HCT116 (cell line): ENCODE results near the gene CUL9. TPM values are rescaled to one million over a fixed set of nuclear protein-coding genes. Genes with fewer than 3 reads are reported as not detected.

Source experiments
- ATAC-seq: fragments of 200-7000 bp; cut with Tn5 transposase; 2 replicates; pipeline ENCODE4 v1.9.1; 2020; ENCODE audit warnings: mild to moderate bottlenecking, moderate library complexity
- BruUV-seq: library from RNA; stranded (reverse); fragments of 400-500 nt; replicated peaks from 2 replicates; lab custom pipeline; 2021; lab: Mats Ljungman, UMichigan
- CTCF ChIA-PET: fragments of 300-600 bp; sonication (Branson Sonifier 250); formaldehyde crosslinking; loops from one replicate; lab custom pipeline; 2021; ENCODE audit warnings: antibody characterized with exemption; lab: Charles Lee
- POLR2A ChIA-PET: fragments of 300-600, 350-600 bp; sonication (Branson Sonifier 250); formaldehyde crosslinking; loops from one replicate; lab custom pipeline; 2021; ENCODE audit warnings: antibody characterized with exemption; lab: Charles Lee
- RAD21 ChIA-PET, 2 experiments: fragments of 300-600 bp; sonication (Branson Sonifier 250); formaldehyde crosslinking; loops; one replicate each; lab custom pipeline; 2023; ENCODE audit warnings: low total read pairs in 2 of 2; ENCODE audit not compliant: uncharacterized antibody in 2 of 2, unreplicated experiment in 2 of 2, low non-redundant PET in 1 of 2; lab: Charles Lee
- DNase-seq: peaks from one replicate; pipeline ENCODE4 v3.0.0-alpha.2; 2010; ENCODE audit warnings: low read depth, low spot score
- H2AFZ ChIP-seq: fragments of 200-600 bp; shearing (Covaris generic), sonication (generic); 2 replicates; pipeline ENCODE4 v1.6.1; 2017; ENCODE audit warnings: low read depth, mixed run types, mixed read lengths, antibody characterized with exemption, low read length; ENCODE audit not compliant: poor library complexity, severe bottlenecking
- H3K27ac ChIP-seq: 2 replicates; pipeline ENCODE4 v1.5.1; 2012; ENCODE audit warnings: low read depth, low read length
- H3K27me3 ChIP-seq: fragments of 200-600 bp; sonication (generic); 2 replicates; pipeline ENCODE4 v1.6.1; 2016; ENCODE audit warnings: mixed run types, low read length, mixed read lengths; ENCODE audit not compliant: insufficient read depth
- H3K36me3 ChIP-seq, 2 experiments: fragments of 200-500 bp in 1 of 2; fragments of 200-600 bp in 1 of 2; sonication (Bioruptor generic) in 1 of 2; sonication (generic) in 1 of 2; 2 replicates each; pipeline versions ENCODE4 v1.5.1 to v1.6.1; 2014 to 2016; ENCODE audit warnings: low read length in 2 of 2, inconsistent platforms in 1 of 2, mixed read lengths in 1 of 2, mixed run types in 1 of 2; ENCODE audit not compliant: insufficient read depth in 2 of 2, control insufficient read depth in 1 of 2
- H3K4me1 ChIP-seq, 2 experiments: fragments of 200-600 bp in 1 of 2; sonication (generic) in 1 of 2; 2 replicates each; pipeline versions ENCODE4 v1.5.1 to v1.6.1; 2012 to 2017; ENCODE audit warnings: low read length in 2 of 2, inconsistent platforms in 1 of 2, mild to moderate bottlenecking in 1 of 2, mixed read lengths in 1 of 2, mixed run types in 1 of 2, moderate library complexity in 1 of 2; ENCODE audit not compliant: insufficient read depth in 2 of 2, control insufficient read depth in 1 of 2
- H3K4me2 ChIP-seq: fragments of 200-600 bp; sonication (generic); 2 replicates; pipeline ENCODE4 v1.6.1; 2017; ENCODE audit warnings: mixed run types, low read length, mixed read lengths
- H3K4me3 ChIP-seq, 2 experiments: fragments of 200-600 bp in 1 of 2; sonication (generic) in 1 of 2; replicated peaks in 1 of 2; 2 replicates each; pipeline ENCODE4 v1.5.1; 2011 to 2016; ENCODE audit warnings: low read length in 2 of 2, control low read depth in 1 of 2, low read depth in 1 of 2, mild to moderate bottlenecking in 1 of 2, mixed read lengths in 1 of 2, mixed run types in 1 of 2
- H3K79me2 ChIP-seq: fragments of 200-600 bp; sonication (generic); 2 replicates; pipeline ENCODE4 v1.6.1; 2017; ENCODE audit warnings: mild to moderate bottlenecking, mixed run types, low read length, moderate library complexity, mixed read lengths; ENCODE audit not compliant: insufficient read depth
- H3K9ac ChIP-seq: fragments of 200-600 bp; sonication (generic); 2 replicates; pipeline ENCODE4 v1.6.1; 2016; ENCODE audit warnings: low read length, mixed read lengths
- H3K9me2 ChIP-seq: fragments of 200-600 bp; sonication (generic), shearing (Covaris generic); 2 replicates; pipeline ENCODE4 v1.6.1; 2017; ENCODE audit warnings: mixed run types, mild to moderate bottlenecking, moderate library complexity; ENCODE audit not compliant: insufficient read depth
- H3K9me3 ChIP-seq, 2 experiments: fragments of 200-500 bp in 1 of 2; fragments of 200-600 bp in 1 of 2; sonication (Bioruptor generic) in 1 of 2; sonication (generic) in 1 of 2; 2 replicates each; pipeline ENCODE4 v1.6.1; 2014 to 2017; ENCODE audit warnings: low read length in 2 of 2, mixed read lengths in 2 of 2, inconsistent platforms in 1 of 2, low read depth in 1 of 2, mild to moderate bottlenecking in 1 of 2, mixed run types in 1 of 2, moderate library complexity in 1 of 2; ENCODE audit not compliant: control insufficient read depth in 1 of 2, insufficient read depth in 1 of 2
- H4K20me1 ChIP-seq: fragments of 200-600 bp; sonication (generic), shearing (Covaris generic); 2 replicates; pipeline ENCODE4 v1.6.1; 2017; ENCODE audit warnings: mixed run types, mild to moderate bottlenecking, moderate library complexity; ENCODE audit not compliant: insufficient read depth
- ATF3 ChIP-seq: IDR thresholded peaks from 2 replicates; pipeline ENCODE4 v1.6.1; 2012
- CBX3 ChIP-seq: IDR thresholded peaks from 2 replicates; pipeline ENCODE4 v1.6.1; 2012; ENCODE audit warnings: low read depth
- EGR1 ChIP-seq: IDR thresholded peaks from 2 replicates; pipeline ENCODE4 v1.6.1; 2012; ENCODE audit warnings: low read depth
- ELF1 ChIP-seq: IDR thresholded peaks from 2 replicates; pipeline ENCODE4 v1.6.1; 2012; ENCODE audit warnings: low read depth, borderline replicate concordance
- EZH2 ChIP-seq: fragments of 200-600 bp; sonication (generic); IDR thresholded peaks from 2 replicates; pipeline ENCODE4 v1.6.1; 2017; ENCODE audit warnings: antibody characterized with exemption, mixed run types
- EZH2phosphoT487 ChIP-seq: fragments of 200-600 bp; IDR thresholded peaks from 2 replicates; pipeline ENCODE4 v1.6.1; 2018; ENCODE audit warnings: antibody characterized with exemption, borderline replicate concordance
- FOSL1 ChIP-seq: IDR thresholded peaks from 2 replicates; pipeline ENCODE4 v1.6.1; 2012; ENCODE audit warnings: low read depth
- JUND ChIP-seq: IDR thresholded peaks from 2 replicates; pipeline ENCODE4 v1.6.1; 2012
- MAX ChIP-seq: IDR thresholded peaks from 2 replicates; pipeline ENCODE4 v1.6.1; 2012
- POLR2A ChIP-seq: IDR thresholded peaks from 2 replicates; pipeline ENCODE4 v1.7.0; 2011; ENCODE audit warnings: borderline replicate concordance; ENCODE audit not compliant: insufficient read depth, insufficient read length; ENCODE audit errors: extremely low read depth
- POLR2AphosphoS5 ChIP-seq: IDR thresholded peaks from 2 replicates; pipeline ENCODE4 v1.6.1; 2011; ENCODE audit warnings: mild to moderate bottlenecking, low read depth, low read length, moderate library complexity
- RAD21 ChIP-seq: IDR thresholded peaks from 2 replicates; pipeline ENCODE4 v1.6.1; 2012; ENCODE audit warnings: low read depth, mild to moderate bottlenecking
- REST ChIP-seq: IDR thresholded peaks from 2 replicates; pipeline ENCODE4 v1.6.1; 2012; ENCODE audit warnings: low read depth
- SIN3A ChIP-seq: IDR thresholded peaks from 2 replicates; pipeline ENCODE4 v1.6.1; 2012; ENCODE audit warnings: low read depth
- SP1 ChIP-seq: IDR thresholded peaks from 2 replicates; pipeline ENCODE4 v1.6.1; 2012; ENCODE audit warnings: low read depth
- SRF ChIP-seq: IDR thresholded peaks from 2 replicates; pipeline ENCODE4 v1.6.1; 2012; ENCODE audit warnings: low read depth
- YY1 ChIP-seq: IDR thresholded peaks from 2 replicates; pipeline ENCODE4 v1.6.1; 2011; ENCODE audit warnings: low read length, low read depth, moderate library complexity, mild to moderate bottlenecking; ENCODE audit not compliant: insufficient replicate concordance; ENCODE audit errors: extremely low read depth
- ZFX ChIP-seq: fragments of 450-650 bp; IDR thresholded peaks from 2 replicates; pipeline ENCODE4 v1.6.1; 2017
- ZNF274 ChIP-seq: fragments of 200-500 bp; sonication (Bioruptor generic); IDR thresholded peaks from 2 replicates; pipeline ENCODE4 v1.6.1; 2014; ENCODE audit warnings: mild to moderate bottlenecking, low read depth, low read length, inconsistent platforms
- intact Hi-C: fragments of 100-400 bp; cut with micrococcal nuclease; formaldehyde crosslinking; loops from 2 replicates; pipeline ENCODE4 v1.10.0; 2022
- total RNA-seq: library from RNA; stranded (reverse); gene quantifications from one replicate; pipeline ENCODE4 v1.2.1, GENCODE V29; 2021; ENCODE audit not compliant: unreplicated experiment

The CUL9 gene
- total RNA-seq, 1 experiment from 2014 or later = 36.5 TPM

- TF ChIP-seq ATF3 (no peak), JUND (no peak), POLR2A (no peak), RAD21 (no peak), POLR2AphosphoS5 (no peak), MAX (no peak), FOSL1 (no peak), SIN3A (no peak), SRF (no peak), CBX3 (no peak), EZH2phosphoT487 (no peak), ZFX (no peak), ELF1 (no peak), EZH2 (no peak)
- ChIA-PET CTCF (interaction anchor here (1.2 kb wide), 1 partner anchor 12 kb away, joined by 3 read pairs; no protein-coding TSS in a partner anchor), RAD21 (no interaction called here), POLR2A (no interaction called here)
- Histone ChIP-seq H3K27ac (no peak overlapping the region), H3K9me2 (no peaks in the 10 kb centered on the region), H2AFZ (no peak overlapping the region), H4K20me1 (no peaks in the 10 kb centered on the region), H3K79me2 (no peaks in the 10 kb centered on the region), H3K36me3 (no peaks in the 10 kb centered on the region), H3K4me2 (no peak overlapping the region), H3K9me3 (no peaks in the 10 kb centered on the region), H3K27me3 (peaks cover 4% of the 10 kb centered on the region; the same call in 1 of the 2 replicates), H3K9ac (no peak overlapping the region), H3K4me3 (no peak overlapping the region), H3K4me1 (peaks cover 3 to 11% of the 10 kb centered on the region in 2 experiments; a peak in 2 of 4 replicates)
- intact Hi-C loops = no loop called here
- DNase-seq (no peak), ATAC-seq (no peak)
- no TSS peak for BruUV-seq
Observed at GRCh38 chr6:43248791-43249190, 66.8 kb downstream of the CUL9 start.

- intact Hi-C loops = no loop called here
Observed at GRCh38 chr6:43250992-43251373, 69.0 kb downstream of the CUL9 start.

More at GRCh38 chr6:43250992-43251373, 69.0 kb downstream of the CUL9 start:
- no peak for ATAC-seq
- CTCF ChIA-PET = no interaction called here
- H3K4me2 ChIP-seq = no peak overlapping the region
- no peak overlapping the region for H3K27ac ChIP-seq
- H2AFZ ChIP-seq = no peak overlapping the region
- H3K9me3 ChIP-seq = no peaks in the 10 kb centered on the region
- DNase-seq = no peak
- H3K4me1 ChIP-seq = peaks cover 3 to 11% of the 10 kb centered on the region in 2 experiments; a peak in 2 of 4 replicates
- BruUV-seq = no TSS peak
- H4K20me1 ChIP-seq = no peaks in the 10 kb centered on the region
- no peak for TF ChIP-seq ZNF274
- TF ChIP-seq SIN3A = no peak
- TF ChIP-seq YY1 = no peak
- TF ChIP-seq EZH2 = no peak
- no peak for TF ChIP-seq POLR2A
- TF ChIP-seq SRF = no peak
- TF ChIP-seq REST = no peak
- TF ChIP-seq EGR1 = no peak
- TF ChIP-seq ELF1 = no peak
- TF ChIP-seq SP1 = no peak
- TF ChIP-seq RAD21 = no peak
- no peak for TF ChIP-seq ZFX
- TF ChIP-seq ATF3 = no peak
- POLR2A ChIA-PET = no interaction called here
- H3K36me3 ChIP-seq = no peaks in the 10 kb centered on the region
- no peak overlapping the region for H3K9ac ChIP-seq
- no peaks in the 10 kb centered on the region for H3K9me2 ChIP-seq
- peaks cover 4% of the 10 kb centered on the region; the same call in 1 of the 2 replicates for H3K27me3 ChIP-seq
- no peaks in the 10 kb centered on the region for H3K79me2 ChIP-seq
- H3K4me3 ChIP-seq = no peak overlapping the region
- RAD21 ChIA-PET = no interaction called here
